NOMO-1 (cell line): ENCODE data around the gene ANKZF1.

Experiments
- DNase-seq, 2 experiments: peaks; one replicate each; lab custom pipeline; 2025; ENCODE audit not compliant: unreplicated experiment in 2 of 2; lab: John Stamatoyannopoulos, UW

The ANKZF1 gene

DNA sequence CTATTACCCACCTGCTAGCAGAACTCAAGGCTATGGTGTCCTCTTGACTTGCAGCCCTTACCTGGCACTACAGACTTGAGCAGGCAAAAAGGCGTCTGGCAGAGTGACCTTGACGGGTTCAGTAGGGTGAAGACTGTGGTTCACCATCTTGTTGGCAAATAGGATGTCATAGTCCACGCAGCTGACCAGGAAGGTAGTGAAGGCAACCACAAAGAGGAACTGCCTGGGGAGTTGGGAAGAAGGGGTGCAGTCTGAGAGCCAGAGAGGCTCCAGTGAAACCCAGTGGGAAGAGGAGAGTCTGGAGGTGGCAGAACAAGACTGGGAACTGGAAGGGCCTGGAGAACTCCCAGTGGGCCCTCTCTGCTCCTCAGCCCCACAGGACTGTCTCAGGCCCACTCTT is 4.3 kb upstream of the ANKZF1 start:
- peak; percentile 53 to 75 for DNase-seq

- peak in 1 of 2 experiments; percentile 17 for DNase-seq
These were observed 1.3 kb upstream of the ANKZF1 start for GRCh38 chr2:219228041-219228910.

GRCh38 chr2:219228911-219229304 is 698 bp upstream of the ANKZF1 start:
- no peak for DNase-seq

DNA sequence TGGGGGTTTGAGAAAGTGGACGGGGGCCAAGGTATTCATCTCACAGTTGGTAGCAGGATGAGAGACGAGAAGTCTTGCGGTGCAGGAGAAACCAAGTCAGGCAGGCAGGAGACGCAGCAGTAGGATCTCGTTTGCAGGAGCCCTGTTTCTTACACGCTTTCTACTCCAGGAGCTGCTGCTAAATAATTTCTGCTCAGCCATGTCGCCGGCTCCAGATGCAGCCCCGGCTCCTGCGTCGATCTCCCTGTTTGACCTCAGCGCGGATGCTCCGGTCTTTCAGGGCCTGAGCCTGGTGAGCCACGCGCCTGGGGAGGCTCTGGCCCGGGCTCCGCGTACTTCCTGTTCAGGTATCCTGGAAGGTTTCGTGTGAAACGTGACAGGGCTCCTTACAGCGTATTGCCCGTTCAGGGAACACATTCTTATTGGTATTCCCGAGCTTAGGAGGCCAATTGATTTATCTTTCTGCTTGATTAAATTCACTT is 494 bp downstream of the ANKZF1 start:
- peak in 1 of 2 experiments; percentile 43 for DNase-seq

GRCh38 chr2:219234331-219234730 is 4.7 kb downstream of the ANKZF1 start:
- DNase-seq: no peak

DNA sequence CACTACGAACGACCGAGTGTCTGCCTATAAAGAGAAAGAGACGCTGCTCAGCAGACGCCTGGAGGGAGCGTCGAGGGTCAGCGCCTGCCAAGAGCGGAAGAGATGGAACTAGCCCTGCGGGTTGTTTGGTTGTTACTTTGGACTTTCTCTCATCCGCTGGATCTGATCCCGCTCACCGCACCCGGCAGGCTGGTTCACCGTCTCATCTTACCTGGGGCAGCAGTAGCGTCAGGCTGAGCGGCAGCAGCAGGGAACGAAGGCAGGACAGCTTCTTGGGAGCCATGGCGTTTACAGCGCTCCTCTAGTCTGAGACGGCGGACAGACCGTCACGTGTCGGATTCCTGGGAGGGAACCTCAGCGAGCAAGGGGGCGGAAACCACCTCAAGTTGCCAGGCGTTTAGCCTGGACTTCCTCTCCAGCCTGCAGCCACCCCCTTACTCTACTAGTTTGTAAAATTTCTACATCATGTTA is 13.7 kb downstream of the ANKZF1 start:
- DNase-seq: peak; percentile 49 to 56

- DNase-seq: no peak
These were observed 15.2 kb downstream of the ANKZF1 start for GRCh38 chr2:219244789-219245147.

DNA sequence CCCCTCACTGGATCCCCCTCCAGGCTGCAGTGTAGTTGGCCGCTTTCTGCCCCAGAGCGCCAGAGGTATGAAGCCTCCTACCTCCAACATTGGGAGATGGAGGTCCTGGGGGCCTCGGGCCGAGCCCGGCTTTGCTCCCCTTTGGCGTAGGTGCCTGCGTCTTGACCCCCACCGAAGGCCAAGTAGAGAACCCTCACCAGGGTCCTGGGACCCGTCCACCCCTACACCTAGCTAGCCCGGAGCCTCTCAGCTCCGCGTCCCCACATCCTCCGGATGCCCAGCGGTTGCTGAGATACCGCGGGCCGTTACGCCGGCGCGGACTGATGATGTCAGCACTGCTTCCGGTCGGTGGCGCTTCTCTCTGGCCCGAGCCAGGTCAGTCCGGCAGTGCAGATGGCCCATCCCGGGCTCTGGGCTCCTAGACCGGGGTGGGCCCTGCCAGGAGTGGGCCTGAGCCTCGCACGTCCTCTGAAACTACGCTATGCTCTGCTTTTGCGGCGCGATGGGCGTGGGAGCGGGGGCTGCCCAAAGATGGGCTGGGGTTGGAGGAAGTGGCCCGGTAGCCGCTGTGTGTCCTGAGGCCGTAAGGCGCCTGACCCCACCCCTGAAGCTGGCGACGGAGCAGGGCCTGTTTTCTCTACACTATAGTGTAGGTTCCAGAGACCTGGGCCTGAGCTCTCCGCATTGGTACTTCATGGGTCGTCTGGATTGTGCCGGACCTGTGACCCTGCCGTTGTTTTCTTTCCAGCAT is 15.7 kb downstream of the ANKZF1 start, which contains the start of the genes GLB1L and STK16:
Gene GLB1L, minus strand, starts transcription at position 297 of the 751 bp plus-strand sequence. CDS start 1,871 bp downstream, outside the sequence.
Gene STK16, plus strand, starts transcription at position 332 of the 751 bp plus-strand sequence. CDS start 521 bp downstream, outside the sequence.
- DNase-seq: peak; percentile 78 to 84

GRCh38 chr2:219245899-219246230 is 16.3 kb downstream of the ANKZF1 start:
- no peak for DNase-seq

DNA sequence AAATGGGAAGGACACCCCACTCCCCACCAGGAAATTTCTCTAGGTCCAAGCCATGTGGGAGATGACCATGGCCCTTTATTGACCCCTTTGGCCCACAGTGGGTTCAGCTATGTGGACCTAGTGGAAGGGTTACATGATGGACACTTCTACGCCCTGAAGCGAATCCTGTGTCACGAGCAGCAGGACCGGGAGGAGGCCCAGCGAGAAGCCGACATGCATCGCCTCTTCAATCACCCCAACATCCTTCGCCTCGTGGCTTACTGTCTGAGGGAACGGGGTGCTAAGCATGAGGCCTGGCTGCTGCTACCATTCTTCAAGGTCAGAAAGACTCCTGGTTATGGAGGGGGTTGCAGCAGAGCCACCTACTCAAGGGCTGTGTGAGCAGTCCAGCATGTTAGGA is 17.0 kb downstream of the ANKZF1 start:
- no peak for DNase-seq

DNA sequence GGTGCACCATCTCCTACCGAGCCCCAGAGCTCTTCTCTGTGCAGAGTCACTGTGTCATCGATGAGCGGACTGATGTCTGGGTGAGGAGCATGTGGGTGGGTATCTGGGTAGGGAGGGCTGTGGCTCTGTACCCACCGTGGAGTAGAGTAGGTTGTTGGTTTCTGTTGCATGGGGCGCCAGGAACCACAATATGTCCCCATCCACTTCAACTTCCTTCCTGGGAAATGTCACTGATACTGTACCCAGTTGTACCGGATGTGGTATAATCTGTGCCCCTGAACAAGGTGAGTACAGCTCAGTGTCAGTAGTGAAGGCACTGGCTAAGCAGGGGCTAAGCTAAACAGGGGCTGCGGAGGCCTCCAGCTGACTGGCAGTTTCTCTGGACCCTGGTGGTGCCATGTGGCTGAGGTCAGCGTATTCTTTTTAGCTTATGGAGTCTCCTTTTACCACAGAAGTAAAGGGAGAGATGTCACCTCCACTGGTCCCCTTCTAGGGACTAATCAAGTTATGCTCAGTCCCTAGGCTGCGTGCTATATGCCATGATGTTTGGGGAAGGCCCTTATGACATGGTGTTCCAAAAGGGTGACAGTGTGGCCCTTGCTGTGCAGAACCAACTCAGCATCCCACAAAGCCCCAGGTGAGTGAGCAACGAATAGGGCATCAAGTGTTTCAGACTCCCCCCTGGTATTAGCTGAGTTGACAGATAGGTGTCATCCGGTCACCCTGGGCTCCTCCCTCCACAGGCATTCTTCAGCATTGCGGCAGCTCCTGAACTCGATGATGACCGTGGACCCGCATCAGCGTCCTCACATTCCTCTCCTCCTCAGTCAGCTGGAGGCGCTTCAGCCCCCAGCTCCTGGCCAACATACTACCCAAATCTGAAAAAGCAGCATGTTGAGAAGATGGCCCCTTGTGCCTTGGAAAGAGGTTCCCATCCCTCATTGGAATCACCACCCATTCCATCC is 18.4 kb downstream of the ANKZF1 start:
- DNase-seq: no peak

GRCh38 chr2:219248845-219249202 is 19.2 kb downstream of the ANKZF1 start:
- DNase-seq: no peak

GRCh38 chr2:219249203-219249980 is 19.8 kb downstream of the ANKZF1 start:
- peak; percentile 47 to 77 for DNase-seq

DNA sequence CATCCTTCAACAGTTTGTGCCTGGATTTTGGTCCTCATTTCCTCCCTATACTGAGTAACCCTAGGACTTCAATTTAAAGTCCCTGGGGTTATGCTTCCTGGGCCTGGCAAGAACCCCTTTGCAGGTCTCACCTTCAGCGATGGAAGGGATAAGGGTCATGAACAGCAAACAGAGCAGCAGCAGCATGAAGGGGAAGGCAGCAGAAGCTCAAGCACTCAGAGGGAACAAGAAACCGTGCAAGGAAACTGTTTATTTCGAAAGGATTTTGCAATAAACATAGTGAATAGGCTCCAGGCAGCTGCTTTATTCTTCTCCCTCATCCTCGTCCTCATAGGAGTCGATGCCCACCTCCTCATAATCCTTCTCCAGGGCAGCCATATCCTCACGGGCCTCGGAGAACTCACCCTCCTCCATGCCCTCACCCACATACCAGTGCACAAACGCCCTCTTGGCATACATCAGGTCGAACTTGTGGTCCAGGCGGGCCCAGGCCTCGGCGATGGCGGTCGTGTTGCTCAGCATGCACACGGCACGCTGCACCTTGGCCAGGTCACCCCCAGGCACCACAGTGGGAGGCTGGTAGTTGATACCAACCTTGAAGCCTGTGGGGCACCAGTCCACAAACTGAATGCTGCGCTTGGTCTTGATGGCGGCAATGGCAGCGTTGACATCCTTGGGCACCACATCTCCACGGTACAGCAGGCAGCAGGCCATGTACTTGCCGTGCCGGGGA is 20.6 kb downstream of the ANKZF1 start:
- DNase-seq: peak; percentile 61 to 63

- no peak for DNase-seq
These were observed 22.1 kb downstream of the ANKZF1 start for GRCh38 chr2:219251656-219252055.

GRCh38 chr2:219252084-219252483 is 22.5 kb downstream of the ANKZF1 start:
- no peak for DNase-seq

DNA sequence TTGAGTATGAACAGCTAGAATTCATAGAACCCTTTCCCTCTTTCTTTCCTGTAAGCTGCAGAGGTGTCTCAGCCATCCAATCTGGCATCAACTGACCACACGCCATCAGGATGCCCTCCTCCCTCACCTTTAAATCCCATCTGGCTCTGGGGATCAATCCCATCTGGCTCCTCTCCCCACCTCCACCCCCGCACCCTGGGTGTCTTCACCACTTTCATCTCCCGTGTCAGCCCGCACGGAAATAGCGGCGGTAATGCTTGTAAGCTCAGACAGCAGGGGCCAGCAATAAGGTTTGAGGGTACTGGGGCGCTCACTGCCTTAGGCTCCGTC is 22.9 kb downstream of the ANKZF1 start:
- no peak for DNase-seq

- DNase-seq: peak; percentile 51 to 55
These were observed 23.5 kb downstream of the ANKZF1 start, which contains the start of gene TUBA4B for GRCh38 chr2:219252900-219253752. TSS of gene TUBA4B (plus strand) at chr2:219253243. CDS start at chr2:219253408, 165 bp downstream.
